ENCODE measurements around the gene LEP. TPM values are rescaled to one million over a fixed set of nuclear protein-coding genes. Genes with fewer than 3 reads are reported as not detected.

Gene LEP
- total and polyA plus RNA-seq, 4 donors, result 0.05 to 0.97 (median 0.45) TPM; not detected in 1

GRCh38 chr7:128217967-128218652 lies 23.0 kb upstream of the LEP start:
- no peaks in the 10 kb centered on the region for H3K9me3 ChIP-seq (ENCODE audit: control insufficient read depth, low read length)
- DNase-seq, result peak in 1 of 2 donors; percentile 9
- H3K27me3 ChIP-seq (ENCODE audit: control insufficient read depth in 1 of 2, insufficient read depth in 2 of 2, low read length in 1 of 2), result no peaks in the 10 kb centered on the region

GRCh38 chr7:128219636-128220035 lies 21.4 kb upstream of the LEP start:
- no peaks in the 10 kb centered on the region for H3K9me3 ChIP-seq (ENCODE audit: control insufficient read depth, low read length)
- no peaks in the 10 kb centered on the region for H3K27me3 ChIP-seq (ENCODE audit: control insufficient read depth in 1 of 2, insufficient read depth in 2 of 2, low read length in 1 of 2)
- ATAC-seq (ENCODE audit: low FRiP score), result no peak
- H3K27ac ChIP-seq (ENCODE audit: low read depth in 1 of 2, low read length in 2 of 2), result no peak overlapping the region
- WGBS, 2 donors, result 63 to 70% methylated on average over 2 of the region's 2 CpGs
- intact Hi-C loops (cut with DNase I), result no loop called here
- no peak for DNase-seq
- H3K4me3 ChIP-seq (ENCODE audit: low read length in 2 of 2), result no peak overlapping the region
- no peaks in the 10 kb centered on the region for H3K4me1 ChIP-seq (ENCODE audit: control insufficient read depth in 1 of 2, insufficient read depth in 2 of 2, low read length in 2 of 2)
- H3K36me3 ChIP-seq (ENCODE audit: control insufficient read depth in 1 of 2, insufficient read depth in 2 of 2, low read length in 1 of 2), result no peaks in the 10 kb centered on the region

More at GRCh38 chr7:128217967-128218652, 23.0 kb upstream of the LEP start:
- Histone ChIP-seq H3K27ac (ENCODE audit: low read depth in 1 of 2, low read length in 2 of 2) (no peak overlapping the region), H3K36me3 (ENCODE audit: control insufficient read depth in 1 of 2, insufficient read depth in 2 of 2, low read length in 1 of 2) (no peaks in the 10 kb centered on the region), H3K4me1 (ENCODE audit: control insufficient read depth in 1 of 2, insufficient read depth in 2 of 2, low read length in 2 of 2) (no peaks in the 10 kb centered on the region), H3K4me3 (ENCODE audit: low read length in 2 of 2) (no peak overlapping the region)
- intact Hi-C loops (cut with DNase I), result no loop called here
- WGBS, 2 donors, result 63 to 71% methylated on average over 9 of the region's 9 CpGs
- ATAC-seq (ENCODE audit: low FRiP score), result no peak

DNA sequence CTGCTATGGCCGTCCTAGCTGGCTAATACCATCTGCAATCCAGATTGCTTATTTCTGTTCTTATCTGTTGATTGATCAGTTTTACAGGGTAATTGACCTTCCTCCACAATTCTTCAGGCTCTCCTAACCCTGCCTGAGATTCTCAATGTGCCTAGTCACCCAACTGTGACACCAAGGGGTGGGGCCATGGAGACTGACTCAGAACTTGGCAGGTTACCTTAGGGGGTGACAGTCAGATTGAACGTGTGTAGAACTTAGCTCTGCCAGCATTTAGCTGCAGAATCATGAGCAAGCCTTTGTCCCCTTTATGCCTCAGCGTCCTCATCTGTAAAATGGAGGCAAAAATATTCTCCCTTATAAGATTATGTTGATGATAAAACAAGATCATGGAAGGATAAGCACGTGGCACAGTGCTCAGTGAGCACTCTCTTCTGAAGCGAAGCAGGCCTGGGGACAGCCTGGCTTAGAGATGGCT lies 19.1 kb upstream of the LEP start:
- DNase-seq (peak in 1 of 2 donors; percentile 15), ATAC-seq (ENCODE audit: low FRiP score) (no peak)
- Histone ChIP-seq H3K4me1 (ENCODE audit: control insufficient read depth in 1 of 2, insufficient read depth in 2 of 2, low read length in 2 of 2) (no peaks in the 10 kb centered on the region), H3K27me3 (ENCODE audit: control insufficient read depth in 1 of 2, insufficient read depth in 2 of 2, low read length in 1 of 2) (no peaks in the 10 kb centered on the region), H3K4me3 (ENCODE audit: low read length in 2 of 2) (no peak overlapping the region), H3K36me3 (ENCODE audit: control insufficient read depth in 1 of 2, insufficient read depth in 2 of 2, low read length in 1 of 2) (no peaks in the 10 kb centered on the region), H3K9me3 (ENCODE audit: control insufficient read depth, low read length) (no peaks in the 10 kb centered on the region), H3K27ac (ENCODE audit: low read depth in 1 of 2, low read length in 2 of 2) (no peak overlapping the region)
- WGBS, 2 donors, result 61 to 68% methylated on average over 5 of the region's 5 CpGs
- intact Hi-C loops (cut with DNase I), result no loop called here

DNA sequence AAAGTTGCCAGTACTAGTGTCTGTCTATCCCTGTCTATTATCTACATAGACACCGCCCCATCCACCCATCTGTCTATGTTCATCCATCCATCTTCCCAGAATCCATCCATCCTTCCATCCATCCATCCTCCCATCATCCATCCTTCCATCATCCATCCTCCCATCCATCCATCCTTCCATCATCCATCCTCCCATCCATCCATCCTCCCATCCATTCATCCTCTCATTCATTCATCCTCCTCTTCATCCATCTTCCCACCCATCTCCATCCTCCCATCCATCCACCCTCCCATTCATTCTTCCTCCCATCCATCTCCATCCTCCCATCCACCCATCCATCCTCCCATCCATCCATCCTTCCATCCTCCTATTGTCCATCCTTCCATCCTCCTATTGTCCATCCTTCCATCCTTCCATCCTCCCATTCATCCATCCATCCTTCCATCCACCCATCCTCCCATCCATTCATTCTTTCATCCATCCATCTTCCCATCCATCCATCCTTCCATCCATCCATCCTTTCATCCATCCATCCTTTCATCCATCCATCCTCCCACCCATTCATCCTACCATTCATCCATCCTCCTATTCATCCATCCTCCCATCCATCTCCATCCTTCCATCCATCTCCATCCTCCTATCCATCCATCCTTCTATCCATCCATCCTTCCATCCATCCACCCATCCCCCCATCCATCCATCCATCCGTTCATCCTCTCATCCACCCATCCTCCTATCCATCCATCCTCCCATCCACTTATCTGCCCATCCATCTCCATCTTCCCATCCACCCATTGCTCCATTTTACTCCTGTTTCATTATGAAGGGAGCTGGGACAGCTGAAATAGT lies 14.7 kb upstream of the LEP start:
- no peak overlapping the region for H3K27ac ChIP-seq (ENCODE audit: low read depth in 1 of 2, low read length in 2 of 2)
- no peaks in the 10 kb centered on the region for H3K9me3 ChIP-seq (ENCODE audit: control insufficient read depth, low read length)
- intact Hi-C loops (cut with DNase I), result no loop called here
- WGBS, 2 donors, result 90 to 92% methylated on average over 2 of the region's 2 CpGs
- no peak overlapping the region for H3K4me3 ChIP-seq (ENCODE audit: low read length in 2 of 2)
- no peaks in the 10 kb centered on the region for H3K36me3 ChIP-seq (ENCODE audit: control insufficient read depth in 1 of 2, insufficient read depth in 2 of 2, low read length in 1 of 2)
- H3K27me3 ChIP-seq (ENCODE audit: control insufficient read depth in 1 of 2, insufficient read depth in 2 of 2, low read length in 1 of 2), result no peaks in the 10 kb centered on the region
- no peaks in the 10 kb centered on the region for H3K4me1 ChIP-seq (ENCODE audit: control insufficient read depth in 1 of 2, insufficient read depth in 2 of 2, low read length in 2 of 2)
- ATAC-seq (ENCODE audit: low FRiP score) (no peak), DNase-seq (no peak)

DNA sequence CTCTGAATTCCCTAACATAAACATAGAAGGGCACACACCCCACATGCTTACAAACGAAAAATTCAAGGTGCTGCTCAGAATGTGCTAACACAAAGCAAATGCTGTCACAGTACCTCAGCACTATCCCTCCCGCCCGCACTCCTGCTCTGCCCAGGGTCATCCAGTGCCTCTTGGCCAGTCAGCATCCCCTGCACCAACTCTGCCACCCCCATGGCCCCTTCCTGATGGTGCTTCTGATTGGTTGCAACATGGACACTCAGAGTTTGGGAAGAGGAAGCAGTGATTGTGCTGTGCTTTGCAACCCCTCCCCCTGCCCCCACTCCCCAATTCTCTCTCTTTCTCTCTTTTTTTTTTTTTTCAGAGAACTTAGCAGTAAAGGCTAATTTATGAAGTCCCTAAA lies 13.8 kb upstream of the LEP start:
- intact Hi-C loops (cut with DNase I), result no loop called here
- Histone ChIP-seq H3K4me1 (ENCODE audit: control insufficient read depth in 1 of 2, insufficient read depth in 2 of 2, low read length in 2 of 2) (no peaks in the 10 kb centered on the region), H3K36me3 (ENCODE audit: control insufficient read depth in 1 of 2, insufficient read depth in 2 of 2, low read length in 1 of 2) (no peaks in the 10 kb centered on the region), H3K4me3 (ENCODE audit: low read length in 2 of 2) (no peak overlapping the region), H3K27ac (ENCODE audit: low read depth in 1 of 2, low read length in 2 of 2) (no peak overlapping the region), H3K9me3 (ENCODE audit: control insufficient read depth, low read length) (no peaks in the 10 kb centered on the region), H3K27me3 (ENCODE audit: control insufficient read depth in 1 of 2, insufficient read depth in 2 of 2, low read length in 1 of 2) (no peaks in the 10 kb centered on the region)
- WGBS, 2 donors, result 71 to 74% methylated on average over 3 of the region's 3 CpGs
- ATAC-seq (ENCODE audit: low FRiP score), result no peak
- no peak for DNase-seq

DNA sequence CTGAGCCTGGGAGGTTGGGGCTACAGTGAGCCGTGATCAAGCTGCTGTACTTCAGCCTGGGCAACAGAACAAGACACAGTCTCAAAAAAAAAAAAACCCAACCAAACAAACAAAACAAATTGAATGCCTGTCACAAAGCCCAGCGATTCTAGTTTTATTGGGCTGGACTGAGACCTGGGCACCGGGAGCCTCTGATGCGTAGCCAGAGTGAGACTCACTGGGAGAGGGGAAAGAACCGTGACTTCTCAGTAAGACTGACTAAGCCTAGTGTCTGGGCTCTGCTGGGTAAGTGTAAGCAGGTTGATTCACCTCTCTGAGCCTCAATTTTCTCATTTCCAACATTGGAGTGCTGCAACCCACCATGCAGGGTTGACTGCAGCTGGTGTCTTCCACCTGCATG lies 10.1 kb upstream of the LEP start:
- Histone ChIP-seq H3K9me3 (ENCODE audit: control insufficient read depth, low read length) (no peaks in the 10 kb centered on the region), H3K4me1 (ENCODE audit: control insufficient read depth in 1 of 2, insufficient read depth in 2 of 2, low read length in 2 of 2) (no peaks in the 10 kb centered on the region), H3K27ac (ENCODE audit: low read depth in 1 of 2, low read length in 2 of 2) (no peak overlapping the region), H3K4me3 (ENCODE audit: low read length in 2 of 2) (no peak overlapping the region), H3K27me3 (ENCODE audit: control insufficient read depth in 1 of 2, insufficient read depth in 2 of 2, low read length in 1 of 2) (no peaks in the 10 kb centered on the region), H3K36me3 (ENCODE audit: control insufficient read depth in 1 of 2, insufficient read depth in 2 of 2, low read length in 1 of 2) (no peaks in the 10 kb centered on the region)
- ATAC-seq (ENCODE audit: low FRiP score) (no peak), DNase-seq (no peak)
- 95% methylated on average over 5 of the region's 5 CpGs for WGBS, 2 donors
- intact Hi-C loops (cut with DNase I), result no loop called here

GRCh38 chr7:128231677-128232076 lies 9.4 kb upstream of the LEP start:
- no peak overlapping the region for H3K4me3 ChIP-seq (ENCODE audit: low read length in 2 of 2)
- DNase-seq (no peak), ATAC-seq (ENCODE audit: low FRiP score) (no peak)
- H3K36me3 ChIP-seq (ENCODE audit: control insufficient read depth in 1 of 2, insufficient read depth in 2 of 2, low read length in 1 of 2), result no peaks in the 10 kb centered on the region
- 93 to 94% methylated on average over 6 of the region's 6 CpGs for WGBS, 2 donors
- H3K9me3 ChIP-seq (ENCODE audit: control insufficient read depth, low read length), result no peaks in the 10 kb centered on the region
- no peak overlapping the region for H3K27ac ChIP-seq (ENCODE audit: low read depth in 1 of 2, low read length in 2 of 2)
- no peaks in the 10 kb centered on the region for H3K27me3 ChIP-seq (ENCODE audit: control insufficient read depth in 1 of 2, insufficient read depth in 2 of 2, low read length in 1 of 2)
- H3K4me1 ChIP-seq (ENCODE audit: control insufficient read depth in 1 of 2, insufficient read depth in 2 of 2, low read length in 2 of 2), result no peaks in the 10 kb centered on the region
- intact Hi-C loops (cut with DNase I), result no loop called here

DNA sequence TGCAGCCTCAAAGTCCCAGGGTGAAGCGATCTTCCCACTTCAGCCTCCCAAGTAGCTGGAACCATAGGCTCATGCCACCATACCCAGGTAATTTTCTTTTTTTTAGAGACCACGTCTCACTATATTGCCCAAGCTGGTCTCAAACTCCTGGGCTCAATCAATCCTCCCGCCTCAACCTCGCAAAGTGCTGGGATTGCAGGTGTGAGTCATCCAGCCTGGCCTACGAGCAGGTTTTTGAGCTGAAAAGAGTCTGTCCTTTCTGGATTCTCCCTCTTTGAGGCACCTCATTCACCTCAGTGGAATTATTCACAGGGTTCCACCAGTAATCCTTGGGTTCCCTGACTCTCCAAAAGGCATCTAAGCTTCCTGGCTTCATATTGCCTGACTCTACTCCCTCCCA lies 7.6 kb upstream of the LEP start:
- no peak overlapping the region for H3K27ac ChIP-seq (ENCODE audit: low read depth in 1 of 2, low read length in 2 of 2)
- H3K36me3 ChIP-seq (ENCODE audit: control insufficient read depth in 1 of 2, insufficient read depth in 2 of 2, low read length in 1 of 2), result no peaks in the 10 kb centered on the region
- peaks cover 3% of the 10 kb centered on the region for H3K9me3 ChIP-seq (ENCODE audit: control insufficient read depth, low read length)
- intact Hi-C loops (cut with DNase I), result no loop called here
- H3K4me3 ChIP-seq (ENCODE audit: low read length in 2 of 2), result no peak overlapping the region
- 82 to 83% methylated on average over 5 of the region's 5 CpGs for WGBS, 2 donors
- no peaks in the 10 kb centered on the region for H3K4me1 ChIP-seq (ENCODE audit: control insufficient read depth in 1 of 2, insufficient read depth in 2 of 2, low read length in 2 of 2)
- no peak for ATAC-seq (ENCODE audit: low FRiP score)
- H3K27me3 ChIP-seq (ENCODE audit: control insufficient read depth in 1 of 2, insufficient read depth in 2 of 2, low read length in 1 of 2), result no peaks in the 10 kb centered on the region
- DNase-seq, result no peak

Data from aorta (tissue), 5 donors.